Erythroblast (primary cell): ENCODE measurements around the gene ACSM6.

Experiments used
- GATA1 ChIP-seq: IDR thresholded peaks from 2 replicates; pipeline ENCODE4 v1.6.1; 2011; ENCODE audit warnings: low read depth, mild to moderate bottlenecking, control low read depth, low read length, moderate library complexity
- POLR2A ChIP-seq: IDR thresholded peaks from 2 replicates; pipeline ENCODE4 v1.6.1; 2011; ENCODE audit warnings: mild to moderate bottlenecking, low read length

- TF ChIP-seq POLR2A, result no peak
- no peak for TF ChIP-seq GATA1
These were observed 39.5 kb downstream of the ACSM6 start for GRCh38 chr10:95233377-95234034.
